Esophagus muscularis mucosa (tissue), 4 donors: ENCODE data around the gene PRKCB. TPM values are rescaled to one million over a fixed set of nuclear protein-coding genes. Genes with fewer than 3 reads are reported as not detected.

Experiments used
- DNase-seq: peaks from one replicate; pipeline ENCODE4 v3.0.0-alpha.2; 2017; ENCODE audit errors: extremely low spot score
- H3K27ac ChIP-seq, 4 donors: fragments of 200-600 bp; sonication (generic); replicated peaks in 1 of 4; 1 replicate in 3 of 4; 2 replicates in 1 of 4; pipeline ENCODE4 v1.5.1; 2016 to 2019; ENCODE audit warnings: mild to moderate bottlenecking in 1 of 4
- H3K27me3 ChIP-seq, 4 donors: fragments of 200-600 bp; sonication (generic); one replicate each; pipeline versions ENCODE4 v1.5.1 to v1.6.0; 2016 to 2019
- H3K36me3 ChIP-seq, 4 donors: fragments of 200-600 bp; sonication (generic); one replicate each; pipeline ENCODE4 v1.5.1; 2016 to 2019
- H3K4me1 ChIP-seq, 4 donors: fragments of 200-600 bp; sonication (generic); one replicate each; pipeline ENCODE4 v1.5.1; 2016 to 2019
- H3K4me3 ChIP-seq, 4 donors: fragments of 200-600 bp; sonication (generic); 1 replicate in 2 of 4; 2 replicates in 2 of 4; pipeline ENCODE4 v1.5.1; 2016 to 2019; ENCODE audit warnings: mild to moderate bottlenecking in 4 of 4, moderate library complexity in 1 of 4
- H3K9me3 ChIP-seq, 4 donors: fragments of 200-600 bp; sonication (generic); 1 replicate in 3 of 4; 2 replicates in 1 of 4; pipeline ENCODE4 v1.5.1; 2016 to 2019
- CTCF ChIP-seq, 3 experiments: fragments of 200-600 bp in 2 of 3; fragments of 450-650 bp in 1 of 3; sonication (generic) in 2 of 3; IDR thresholded peaks; one replicate each; pipeline ENCODE4 v1.5.1; 2017 to 2019; ENCODE audit warnings: antibody characterized with exemption in 3 of 3, mild to moderate bottlenecking in 2 of 3, moderate library complexity in 1 of 3
- EP300 ChIP-seq: sonication (generic); formaldehyde crosslinking; IDR thresholded peaks from one replicate; pipeline ENCODE4 v1.6.1; 2017; ENCODE audit warnings: antibody characterized with exemption
- POLR2A ChIP-seq: fragments of 450-650 bp; IDR thresholded peaks from one replicate; pipeline ENCODE4 v1.6.1; 2017; ENCODE audit warnings: antibody characterized with exemption, moderate library complexity, mild to moderate bottlenecking, low read depth
- POLR2AphosphoS5 ChIP-seq, 2 donors: sonication (generic); formaldehyde crosslinking; IDR thresholded peaks; one replicate each; pipeline ENCODE4 v1.6.1; 2017; ENCODE audit warnings: antibody characterized with exemption in 2 of 2
- WGBS: methylation state at CpG from one replicate; pipeline ENCODE4 v1.1.5; 2018; 5-methylcytosine and 5-hydroxymethylcytosine counted together
- intact Hi-C: fragments of 100-400 bp; cut with DNase I; formaldehyde crosslinking; loops from one replicate; pipeline ENCODE4 v1.15.1; 2023
- total RNA-seq, 4 donors: library from RNA; depleted of rRNA; stranded (reverse); fragments of >200 nt; gene quantifications; one replicate each; pipeline versions ENCODE4 v1.1.0 to v1.2.1, GENCODE V29; 2016

The PRKCB gene
- total RNA-seq, 4 donors from 2014 or later, result 5.8 to 15.6 (median 9.7) TPM

GRCh38 chr16:23859713-23860269, 24.0 kb downstream of the PRKCB start:
- Histone ChIP-seq H3K36me3 (no peaks in the 10 kb centered on the region), H3K4me1 (peaks cover 0 to 25% (median 10%) of the 10 kb centered on the region in 4 donors), H3K27ac (no peak overlapping the region), H3K9me3 (no peaks in the 10 kb centered on the region), H3K27me3 (peaks cover 0 to 4% (median 0%) of the 10 kb centered on the region in 4 donors), H3K4me3 (no peak overlapping the region)
- intact Hi-C loops, result no loop called here
- TF ChIP-seq EP300, result no peak
- no peak for TF ChIP-seq POLR2AphosphoS5 (IDR thresholded peaks at IDR 0.05)
- no peak for TF ChIP-seq CTCF (IDR thresholded peaks at IDR 0.05)
- TF ChIP-seq POLR2A, result no peak
- DNase-seq, result no peak
- WGBS, result 68% methylated on average over 2 of the region's 2 CpGs

GRCh38 chr16:23861874-23862273, 26.1 kb downstream of the PRKCB start:
- H3K36me3 ChIP-seq, result no peaks in the 10 kb centered on the region
- H3K4me3 ChIP-seq, result no peak overlapping the region
- no peak for TF ChIP-seq CTCF (IDR thresholded peaks at IDR 0.05)
- no peak for TF ChIP-seq POLR2AphosphoS5 (IDR thresholded peaks at IDR 0.05)
- no peak for TF ChIP-seq POLR2A
- TF ChIP-seq EP300, result no peak
- H3K27ac ChIP-seq, result no peak overlapping the region
- whole genome bisulfite sequencing, result 87% methylated on average over 3 of the region's 3 CpGs
- peaks cover 0 to 4% (median 0%) of the 10 kb centered on the region in 4 donors for H3K27me3 ChIP-seq
- DNase-seq, result no peak
- peaks cover 0 to 25% (median 10%) of the 10 kb centered on the region in 4 donors for H3K4me1 ChIP-seq
- no peaks in the 10 kb centered on the region for H3K9me3 ChIP-seq
- intact Hi-C loops, result no loop called here

GRCh38 chr16:23862556-23862955, 26.8 kb downstream of the PRKCB start:
- no peak for DNase-seq
- Histone ChIP-seq H3K27me3 (peaks cover 0 to 4% (median 0%) of the 10 kb centered on the region in 4 donors), H3K36me3 (no peaks in the 10 kb centered on the region), H3K4me3 (no peak overlapping the region), H3K4me1 (peaks cover 0 to 21% (median 8%) of the 10 kb centered on the region in 4 donors), H3K9me3 (no peaks in the 10 kb centered on the region), H3K27ac (no peak overlapping the region)
- TF ChIP-seq POLR2A, result no peak
- no peak for TF ChIP-seq CTCF (IDR thresholded peaks at IDR 0.05)
- no peak for TF ChIP-seq EP300
- TF ChIP-seq POLR2AphosphoS5 (IDR thresholded peaks at IDR 0.05), result no peak
- WGBS, result 59% methylated on average over 6 of the region's 6 CpGs
- intact Hi-C loops, result no loop called here

GRCh38 chr16:23863511-23864422, 28.0 kb downstream of the PRKCB start:
- H3K27me3 ChIP-seq, result peaks cover 0 to 4% (median 0%) of the 10 kb centered on the region in 4 donors
- no peak for DNase-seq
- H3K9me3 ChIP-seq, result no peaks in the 10 kb centered on the region
- H3K4me3 ChIP-seq, result peak overlapping the region in 3 of 4 donors; percentile 22 to 41 (median 30)
- H3K27ac ChIP-seq, result no peak overlapping the region
- TF ChIP-seq EP300 (no peak), CTCF (IDR thresholded peaks at IDR 0.05) (no peak), POLR2AphosphoS5 (IDR thresholded peaks at IDR 0.05) (no peak), POLR2A (no peak)
- intact Hi-C loops, result no loop called here
- peaks cover 0 to 20% (median 7%) of the 10 kb centered on the region in 4 donors for H3K4me1 ChIP-seq
- H3K36me3 ChIP-seq, result no peaks in the 10 kb centered on the region
- WGBS, result 52% methylated on average over 12 of the region's 12 CpGs
